ENCODE data around the gene PTGER1.
"Not testable (repeated sequence)": the region's sequence is repeated elsewhere in the genome, so short reads cannot be mapped to it uniquely, and the experiment has no call there.

The PTGER1 gene

DNA sequence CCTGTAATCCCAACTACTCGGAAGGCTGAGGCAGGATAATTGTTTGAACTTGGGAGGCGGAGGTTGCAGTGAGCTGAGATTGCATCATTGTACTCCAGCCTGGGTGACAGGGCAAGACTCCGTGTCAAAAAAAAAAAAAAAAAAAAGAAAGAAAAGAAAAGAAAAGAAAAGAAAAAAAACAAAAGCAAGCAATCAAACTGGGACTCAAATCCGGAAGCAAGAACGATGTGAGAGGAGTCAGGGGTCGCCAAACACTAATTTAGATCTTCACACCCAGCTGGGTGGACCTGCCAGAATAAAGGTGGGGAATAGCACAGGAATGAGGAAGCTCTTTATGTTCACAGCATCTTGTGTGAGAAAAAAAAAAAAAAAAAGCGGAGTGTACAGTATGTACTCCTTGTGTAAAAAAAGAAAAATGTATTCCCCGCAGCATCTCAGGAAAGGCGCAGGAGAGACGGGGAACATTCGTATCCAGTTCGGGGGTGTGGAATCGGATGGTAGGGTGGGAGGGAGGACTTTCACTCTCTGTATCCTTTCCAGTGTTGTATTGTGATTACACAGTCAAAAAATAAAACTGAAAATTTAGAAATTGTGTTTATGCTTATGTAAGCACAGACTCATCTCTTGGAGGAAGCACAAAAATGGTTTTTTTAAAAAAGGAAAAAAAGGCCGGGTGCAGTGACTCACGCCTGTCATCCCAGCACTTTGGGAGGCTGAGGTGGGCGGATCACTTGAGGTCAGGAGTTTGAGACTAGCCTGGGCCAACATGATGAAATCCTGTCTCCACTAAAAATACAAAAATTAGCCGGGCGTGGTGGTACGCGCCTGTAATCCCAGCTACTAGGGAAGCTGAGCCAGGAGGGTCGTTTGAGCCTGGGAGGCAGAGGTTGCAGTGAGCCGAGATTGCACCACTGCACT is 35.4 kb upstream of the PTGER1 start:
- peak; percentile 86 for DNase-seq (ENCODE audit: low read depth)
- TF ChIP-seq, protein P1, sequence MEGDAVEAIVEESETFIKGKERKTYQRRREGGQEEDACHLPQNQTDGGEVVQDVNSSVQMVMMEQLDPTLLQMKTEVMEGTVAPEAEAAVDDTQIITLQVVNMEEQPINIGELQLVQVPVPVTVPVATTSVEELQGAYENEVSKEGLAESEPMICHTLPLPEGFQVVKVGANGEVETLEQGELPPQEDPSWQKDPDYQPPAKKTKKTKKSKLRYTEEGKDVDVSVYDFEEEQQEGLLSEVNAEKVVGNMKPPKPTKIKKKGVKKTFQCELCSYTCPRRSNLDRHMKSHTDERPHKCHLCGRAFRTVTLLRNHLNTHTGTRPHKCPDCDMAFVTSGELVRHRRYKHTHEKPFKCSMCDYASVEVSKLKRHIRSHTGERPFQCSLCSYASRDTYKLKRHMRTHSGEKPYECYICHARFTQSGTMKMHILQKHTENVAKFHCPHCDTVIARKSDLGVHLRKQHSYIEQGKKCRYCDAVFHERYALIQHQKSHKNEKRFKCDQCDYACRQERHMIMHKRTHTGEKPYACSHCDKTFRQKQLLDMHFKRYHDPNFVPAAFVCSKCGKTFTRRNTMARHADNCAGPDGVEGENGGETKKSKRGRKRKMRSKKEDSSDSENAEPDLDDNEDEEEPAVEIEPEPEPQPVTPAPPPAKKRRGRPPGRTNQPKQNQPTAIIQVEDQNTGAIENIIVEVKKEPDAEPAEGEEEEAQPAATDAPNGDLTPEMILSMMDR (conservative IDR thresholded peaks at IDR 0.05; ENCODE audit: low read length): no peak
- peak overlapping the region; percentile 53 for H3K4me3 ChIP-seq (ENCODE audit: low read length)

DNA sequence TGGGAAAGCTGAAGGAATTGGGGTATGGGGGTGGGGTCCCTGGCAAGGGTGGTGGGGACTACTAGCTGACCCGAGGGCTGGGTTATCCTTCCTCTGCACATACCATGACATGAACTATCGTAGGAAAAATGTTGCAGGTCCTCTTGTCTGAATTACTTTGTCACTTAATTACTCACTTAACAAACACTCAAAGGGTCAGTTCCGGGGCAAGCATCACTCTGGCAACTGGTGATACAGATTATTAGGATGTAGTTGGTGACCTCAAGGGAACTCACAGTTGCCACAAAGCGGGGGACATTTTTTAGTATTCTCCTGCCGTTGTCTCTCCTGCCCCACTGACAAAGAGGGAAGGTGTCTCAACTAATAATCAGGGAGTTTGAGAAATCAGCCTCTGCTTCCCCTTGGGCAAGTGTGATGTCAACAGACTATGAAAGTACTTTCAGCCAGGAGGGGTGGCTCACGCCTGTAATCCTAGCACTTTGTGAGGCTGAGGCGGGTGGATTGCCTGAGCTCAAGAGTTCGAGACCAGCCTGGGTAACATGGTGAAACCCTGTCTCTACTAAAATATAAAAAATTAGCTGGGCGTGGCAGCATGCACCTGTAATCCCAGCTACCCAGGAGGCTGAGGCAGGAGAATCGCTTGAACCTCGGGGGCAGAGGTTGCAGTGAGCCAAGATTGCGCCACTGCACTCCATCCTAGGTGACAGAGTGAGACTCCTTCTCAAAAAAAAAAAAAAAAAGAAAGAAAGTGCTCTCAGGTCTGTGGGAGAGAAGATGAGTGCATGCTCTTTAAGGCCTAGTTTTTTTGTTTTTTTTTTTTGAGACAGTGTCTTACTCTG is 32.8 kb upstream of the PTGER1 start:
- peak; percentile 66 for DNase-seq (ENCODE audit: low read depth)
- TF ChIP-seq, protein P1 (conservative IDR thresholded peaks at IDR 0.05; ENCODE audit: low read length): no peak
- no peak overlapping the region for H3K4me3 ChIP-seq (ENCODE audit: low read length)

DNA sequence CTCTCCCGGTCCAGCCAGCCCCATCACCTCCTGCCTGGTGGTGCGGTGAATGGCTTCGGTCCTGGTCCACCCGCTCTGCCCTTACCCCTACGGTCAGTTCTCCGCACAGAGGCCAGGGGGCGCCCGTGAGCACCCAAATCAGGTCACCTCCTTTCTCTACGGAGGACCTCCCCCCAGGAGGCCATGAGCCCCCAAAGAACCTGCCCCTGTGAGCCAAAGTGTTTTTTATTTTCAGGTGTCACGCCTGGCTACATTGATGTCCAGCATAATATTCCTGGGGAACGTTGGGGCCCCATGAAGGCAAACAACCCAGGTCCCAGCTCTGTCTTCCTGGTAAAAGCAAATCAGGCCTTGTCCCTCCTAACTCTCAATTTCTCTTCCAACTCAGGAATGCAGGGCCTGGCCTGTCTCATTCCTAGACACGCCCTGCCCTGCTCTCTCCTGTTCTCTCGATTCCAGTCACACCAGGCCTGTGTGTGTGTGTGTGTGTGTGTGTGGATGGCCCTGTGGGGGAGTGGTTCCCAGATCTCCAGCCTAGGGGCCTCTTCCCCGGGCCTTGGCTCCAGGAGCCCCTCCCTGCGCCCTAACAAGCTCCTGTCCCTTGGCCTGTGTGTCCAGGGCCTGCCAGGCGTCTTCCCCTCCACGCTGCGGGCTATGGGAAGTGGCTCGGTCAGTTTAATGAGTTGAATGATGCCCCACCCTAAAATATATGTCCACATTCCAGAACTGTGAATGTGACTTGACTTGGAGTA is 30.5 kb upstream of the PTGER1 start:
- no peak overlapping the region for H3K4me3 ChIP-seq (ENCODE audit: low read length)
- peak; percentile 83 for DNase-seq (ENCODE audit: low read depth)
- TF ChIP-seq, protein P1 (conservative IDR thresholded peaks at IDR 0.05; ENCODE audit: low read length): peak; percentile 61

DNA sequence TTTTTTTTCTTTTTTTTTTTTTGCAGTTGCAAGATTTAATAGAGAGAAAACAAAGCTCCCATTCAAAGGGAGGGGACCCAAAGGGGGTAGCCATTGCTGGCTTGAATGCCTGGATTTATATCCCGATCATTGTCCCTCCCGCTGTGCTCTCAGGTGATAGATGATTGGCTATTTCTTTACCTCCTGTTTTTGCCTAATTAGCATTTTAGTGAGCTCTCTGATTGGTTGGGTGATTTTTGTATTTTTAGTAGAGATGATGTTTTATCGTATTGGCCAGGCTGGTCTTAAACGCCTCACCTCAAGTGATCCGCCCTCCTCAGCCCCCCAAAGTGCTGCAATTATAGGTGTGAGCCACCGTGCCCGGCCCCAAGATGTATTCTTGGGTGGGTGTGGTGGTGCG is 29.4 kb upstream of the PTGER1 start:
- DNase-seq (ENCODE audit: low read depth); H3K4me3 ChIP-seq (ENCODE audit: low read length): not testable (repeated sequence)

DNA sequence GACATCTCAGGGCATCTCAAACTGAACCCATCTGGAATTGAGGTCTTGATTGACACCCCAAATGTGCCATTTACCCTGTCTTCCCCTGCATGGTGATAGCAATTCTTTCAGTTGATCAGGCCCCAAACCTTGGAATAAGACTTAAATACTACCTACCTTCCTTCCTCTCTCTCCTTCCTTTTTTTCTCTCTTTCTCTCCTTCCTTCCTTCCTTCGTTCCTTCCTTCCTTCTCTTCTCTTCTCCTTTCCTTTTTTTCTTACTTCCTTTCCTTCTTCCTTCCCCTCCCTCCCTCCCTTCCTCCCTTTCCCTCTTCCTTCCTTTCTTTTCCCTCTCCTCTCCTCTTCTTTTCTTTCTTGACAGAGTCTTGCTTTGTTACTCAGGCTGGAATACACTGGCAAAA is 28.1 kb upstream of the PTGER1 start:
- H3K4me3 ChIP-seq (ENCODE audit: low read length): no peak overlapping the region
- TF ChIP-seq, protein P1 (conservative IDR thresholded peaks at IDR 0.05; ENCODE audit: low read length): no peak
- no peak for DNase-seq (ENCODE audit: low read depth)

DNA sequence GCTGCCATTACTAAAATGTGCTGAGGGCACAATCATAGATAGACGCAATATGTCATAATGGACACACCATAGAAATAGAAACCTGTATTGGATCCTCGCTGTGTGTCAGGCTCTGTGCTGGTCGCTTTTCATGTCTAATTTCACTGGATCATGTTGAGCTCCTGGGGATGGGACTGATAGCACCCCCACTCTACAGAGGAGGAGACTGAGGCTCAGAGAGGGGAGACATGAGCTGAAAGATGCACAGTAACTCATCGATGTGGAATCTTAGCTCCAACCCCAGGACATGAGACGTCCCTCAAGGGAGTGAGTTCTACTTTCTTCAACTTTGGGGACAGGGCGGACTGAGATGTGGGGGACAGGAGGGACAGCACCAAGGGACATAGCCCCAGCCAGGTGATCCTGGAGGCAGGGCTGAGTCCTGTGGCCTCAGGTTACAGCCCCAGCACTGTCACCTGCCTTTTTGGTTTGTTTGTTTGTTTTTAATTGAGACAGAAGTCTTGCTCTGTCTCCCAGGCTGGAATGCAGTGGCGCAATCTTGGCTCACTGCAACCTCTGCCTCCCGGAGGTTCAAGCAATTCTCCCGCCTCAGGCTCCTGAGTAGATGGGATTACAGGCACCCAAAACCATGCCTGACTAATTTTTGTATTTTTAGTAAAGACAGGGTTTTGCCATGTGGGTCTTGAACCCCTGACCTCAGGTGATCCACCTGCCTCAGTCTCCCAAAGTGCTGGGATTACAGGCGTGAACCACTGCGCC is 27.4 kb upstream of the PTGER1 start:
- peak; percentile 63 for DNase-seq (ENCODE audit: low read depth)
- no peak overlapping the region for H3K4me3 ChIP-seq (ENCODE audit: low read length)
- TF ChIP-seq, protein P1 (conservative IDR thresholded peaks at IDR 0.05; ENCODE audit: low read length): no peak

Data from AG10803 (cell line).